Neural cell (in vitro differentiated cells): ENCODE results near the gene TRMU.

ENCODE experiments used
- CTCF ChIP-seq: fragments of 450-650 bp; IDR thresholded peaks from 2 replicates; pipeline ENCODE4 v1.5.1; 2014; ENCODE audit warnings: antibody characterized with exemption, mild to moderate bottlenecking, moderate library complexity; ENCODE audit not compliant: poor library complexity, severe bottlenecking
- EP300 ChIP-seq: fragments of 450-650 bp; conservative IDR thresholded peaks from 2 replicates; pipeline ENCODE4 v1.6.1; 2014; ENCODE audit warnings: antibody characterized with exemption, mild to moderate bottlenecking, moderate library complexity; ENCODE audit not compliant: poor library complexity, severe bottlenecking
- EZH2 ChIP-seq: fragments of 200-600, 300-800 bp; shearing (Covaris generic), sonication (generic); IDR thresholded peaks from 2 replicates; pipeline ENCODE4 v1.6.1; 2014; ENCODE audit warnings: antibody characterized with exemption, low read length, borderline replicate concordance, mild to moderate bottlenecking; ENCODE audit not compliant: insufficient read depth, poor library complexity, severe bottlenecking
- POLR2AphosphoS5 ChIP-seq: IDR thresholded peaks from 2 replicates; pipeline ENCODE4 v1.6.1; 2012
- RAD21 ChIP-seq: fragments of 450-650 bp; conservative IDR thresholded peaks from 2 replicates; pipeline ENCODE4 v1.6.1; 2014; ENCODE audit warnings: antibody characterized with exemption, mild to moderate bottlenecking, moderate library complexity
- TAF1 ChIP-seq: IDR thresholded peaks from 2 replicates; pipeline ENCODE4 v1.6.1; 2012; ENCODE audit warnings: low read depth
- TF ChIP-seq, protein P1 (sequence below): IDR thresholded peaks from 2 replicates; pipeline ENCODE4 v1.6.1; 2012; ENCODE audit warnings: borderline replicate concordance

DNA sequence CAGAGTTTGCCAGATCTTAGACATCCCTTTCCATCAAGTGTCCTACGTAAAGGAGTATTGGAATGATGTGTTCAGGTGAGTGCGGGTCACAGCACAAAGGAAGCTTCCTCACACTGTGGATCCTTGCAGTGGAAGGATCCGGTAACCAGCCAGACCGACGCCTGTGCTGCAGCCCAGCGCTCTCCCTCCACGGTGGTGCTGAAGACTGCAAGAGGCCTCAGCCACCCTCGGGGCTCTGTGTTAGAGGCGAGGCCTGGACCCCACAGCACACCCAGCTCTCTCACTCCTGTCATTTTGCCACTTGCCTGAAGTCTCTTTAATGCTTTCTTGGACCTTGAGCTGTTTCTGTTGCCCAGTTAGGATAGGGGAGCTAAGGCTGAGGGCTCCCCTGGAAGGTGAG is 2.4 kb downstream of the TRMU start:
- TF ChIP-seq CTCF (no peak), EZH2 (no peak), POLR2AphosphoS5 (no peak), EP300 (no peak), TAF1 (no peak), RAD21 (no peak)
- TF ChIP-seq, protein P1, sequence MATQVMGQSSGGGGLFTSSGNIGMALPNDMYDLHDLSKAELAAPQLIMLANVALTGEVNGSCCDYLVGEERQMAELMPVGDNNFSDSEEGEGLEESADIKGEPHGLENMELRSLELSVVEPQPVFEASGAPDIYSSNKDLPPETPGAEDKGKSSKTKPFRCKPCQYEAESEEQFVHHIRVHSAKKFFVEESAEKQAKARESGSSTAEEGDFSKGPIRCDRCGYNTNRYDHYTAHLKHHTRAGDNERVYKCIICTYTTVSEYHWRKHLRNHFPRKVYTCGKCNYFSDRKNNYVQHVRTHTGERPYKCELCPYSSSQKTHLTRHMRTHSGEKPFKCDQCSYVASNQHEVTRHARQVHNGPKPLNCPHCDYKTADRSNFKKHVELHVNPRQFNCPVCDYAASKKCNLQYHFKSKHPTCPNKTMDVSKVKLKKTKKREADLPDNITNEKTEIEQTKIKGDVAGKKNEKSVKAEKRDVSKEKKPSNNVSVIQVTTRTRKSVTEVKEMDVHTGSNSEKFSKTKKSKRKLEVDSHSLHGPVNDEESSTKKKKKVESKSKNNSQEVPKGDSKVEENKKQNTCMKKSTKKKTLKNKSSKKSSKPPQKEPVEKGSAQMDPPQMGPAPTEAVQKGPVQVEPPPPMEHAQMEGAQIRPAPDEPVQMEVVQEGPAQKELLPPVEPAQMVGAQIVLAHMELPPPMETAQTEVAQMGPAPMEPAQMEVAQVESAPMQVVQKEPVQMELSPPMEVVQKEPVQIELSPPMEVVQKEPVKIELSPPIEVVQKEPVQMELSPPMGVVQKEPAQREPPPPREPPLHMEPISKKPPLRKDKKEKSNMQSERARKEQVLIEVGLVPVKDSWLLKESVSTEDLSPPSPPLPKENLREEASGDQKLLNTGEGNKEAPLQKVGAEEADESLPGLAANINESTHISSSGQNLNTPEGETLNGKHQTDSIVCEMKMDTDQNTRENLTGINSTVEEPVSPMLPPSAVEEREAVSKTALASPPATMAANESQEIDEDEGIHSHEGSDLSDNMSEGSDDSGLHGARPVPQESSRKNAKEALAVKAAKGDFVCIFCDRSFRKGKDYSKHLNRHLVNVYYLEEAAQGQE, result no peak
